GM06990 (cell line): ENCODE measurements around the gene ZG16B.

Experiments
- DNase-seq: peaks from one replicate; pipeline ENCODE4 v3.0.0-alpha.2; 2011; ENCODE audit not compliant: insufficient read length; ENCODE audit errors: extremely low read depth
- H3K27me3 ChIP-seq: replicated peaks from 2 replicates; pipeline ENCODE4 v1.6.0; 2011; ENCODE audit warnings: low read length; ENCODE audit not compliant: control insufficient read depth, insufficient read depth
- H3K36me3 ChIP-seq: 2 replicates; pipeline ENCODE4 v1.5.1; 2011; ENCODE audit warnings: low read length; ENCODE audit not compliant: control insufficient read depth, insufficient read depth
- H3K4me3 ChIP-seq: replicated peaks from 2 replicates; pipeline ENCODE4 v1.5.1; 2011; ENCODE audit warnings: low read depth, mild to moderate bottlenecking, control low read depth, low read length
- CTCF ChIP-seq: IDR thresholded peaks from 2 replicates; pipeline ENCODE4 v1.5.1; 2011; ENCODE audit warnings: low read length, control low read depth, mild to moderate bottlenecking, inconsistent platforms; ENCODE audit not compliant: insufficient read depth, poor library complexity, severe bottlenecking

ZG16B gene

GRCh38 chr16:2819179-2819938 lies 10.7 kb upstream of the ZG16B start:
- no peak for DNase-seq
- H3K27me3 ChIP-seq, result peaks cover 2% of the 10 kb centered on the region; the same call in 1 of the 2 replicates

GRCh38 chr16:2819939-2820835 lies 9.9 kb upstream of the ZG16B start:
- Histone ChIP-seq H3K4me3 (no peak overlapping the region), H3K27me3 (peaks cover 2% of the 10 kb centered on the region; the same call in 1 of the 2 replicates), H3K36me3 (no peaks in the 10 kb centered on the region)
- DNase-seq, result no peak
- no peak for TF ChIP-seq CTCF

More at GRCh38 chr16:2819179-2819938, 10.7 kb upstream of the ZG16B start:
- TF ChIP-seq CTCF, result no peak
- Histone ChIP-seq H3K4me3 (no peak overlapping the region), H3K36me3 (no peaks in the 10 kb centered on the region)

GRCh38 chr16:2820836-2821486 lies 9.1 kb upstream of the ZG16B start:
- Histone ChIP-seq H3K36me3 (no peaks in the 10 kb centered on the region), H3K4me3 (no peak overlapping the region), H3K27me3 (peaks cover 2% of the 10 kb centered on the region; the same call in 1 of the 2 replicates)
- no peak for TF ChIP-seq CTCF
- no peak for DNase-seq

GRCh38 chr16:2821487-2822157 lies 8.5 kb upstream of the ZG16B start:
- DNase-seq, result no peak
- no peak overlapping the region for H3K4me3 ChIP-seq
- H3K27me3 ChIP-seq, result peaks cover 2% of the 10 kb centered on the region; the same call in 1 of the 2 replicates
- no peaks in the 10 kb centered on the region for H3K36me3 ChIP-seq
- no peak for TF ChIP-seq CTCF

- Histone ChIP-seq H3K36me3 (no peaks in the 10 kb centered on the region), H3K4me3 (no peak overlapping the region), H3K27me3 (peaks cover 2% of the 10 kb centered on the region; the same call in 1 of the 2 replicates)
- DNase-seq, result no peak
- no peak for TF ChIP-seq CTCF
Observed at GRCh38 chr16:2822158-2822495, 8.0 kb upstream of the ZG16B start.
